HTR-8/SVneo (cell line): ENCODE data around the gene AWAT2.
A peak's percentile ranks its signal among the peaks of the same experiment; 100 is the strongest.

Source experiments
- DNase-seq: peaks from one replicate; pipeline ENCODE4 v3.0.0; 2011; ENCODE audit warnings: low spot score, mixed read lengths; ENCODE audit not compliant: insufficient read length
- FAIRE-seq: peaks from 2 replicates; lab custom pipeline; 2011; peaks lifted over from hg19 to GRCh38; lab: Jason Lieb, UNC

Gene AWAT2

GRCh38 chrX:70049925-70050324, at the start of gene AWAT2:
Gene AWAT2 (minus strand): TSS chrX:70049938. CDS start chrX:70049932, 6 bp downstream.
- FAIRE-seq, result peak; percentile 9
- DNase-seq, result no peak

- peak; percentile 9 for FAIRE-seq
Measured at GRCh38 chrX:70096052-70096451, 46.3 kb upstream of the AWAT2 start.

GRCh38 chrX:70092247-70092646, 42.5 kb upstream of the AWAT2 start:
- FAIRE-seq (peak; percentile 70), DNase-seq (no peak)

More at GRCh38 chrX:70096052-70096451, 46.3 kb upstream of the AWAT2 start:
- DNase-seq, result peak; percentile 29

GRCh38 chrX:70089604-70090297, 40.0 kb upstream of the AWAT2 start:
- FAIRE-seq, result no peak
- no peak for DNase-seq

GRCh38 chrX:70088751-70089150, 39.0 kb upstream of the AWAT2 start:
- DNase-seq, result no peak

GRCh38 chrX:70087857-70088630, 38.3 kb upstream of the AWAT2 start:
- FAIRE-seq (no peak), DNase-seq (no peak)

More at GRCh38 chrX:70088751-70089150, 39.0 kb upstream of the AWAT2 start:
- FAIRE-seq, result no peak

GRCh38 chrX:70084592-70085240, 35.0 kb upstream of the AWAT2 start:
- FAIRE-seq, result no peak
- DNase-seq, result no peak

- no peak for FAIRE-seq
Measured at GRCh38 chrX:70082723-70083122, 33.0 kb upstream of the AWAT2 start.

GRCh38 chrX:70079870-70080269, 30.1 kb upstream of the AWAT2 start:
- no peak for FAIRE-seq

More at GRCh38 chrX:70082723-70083122, 33.0 kb upstream of the AWAT2 start:
- DNase-seq, result no peak

GRCh38 chrX:70079297-70079696, 29.6 kb upstream of the AWAT2 start:
- no peak for FAIRE-seq
- no peak for DNase-seq

More at GRCh38 chrX:70079870-70080269, 30.1 kb upstream of the AWAT2 start:
- no peak for DNase-seq

GRCh38 chrX:70066646-70067045, 16.9 kb upstream of the AWAT2 start:
- DNase-seq (no peak), FAIRE-seq (no peak)

- no peak for FAIRE-seq
Measured at GRCh38 chrX:70062961-70063550, 13.3 kb upstream of the AWAT2 start.

GRCh38 chrX:70062076-70062475, 12.3 kb upstream of the AWAT2 start, which contains the start of gene OTUD6A:
Gene OTUD6A (plus strand): TSS chrX:70062457. CDS start chrX:70062525, 68 bp downstream.
- FAIRE-seq (no peak), DNase-seq (no peak)

More at GRCh38 chrX:70062961-70063550, 13.3 kb upstream of the AWAT2 start:
- DNase-seq, result no peak

- FAIRE-seq (no peak), DNase-seq (no peak)
Measured at GRCh38 chrX:70054391-70054790, 4.7 kb upstream of the AWAT2 start.

GRCh38 chrX:70052895-70053615, 3.3 kb upstream of the AWAT2 start:
- DNase-seq (no peak), FAIRE-seq (no peak)

- no peak for FAIRE-seq
Measured at GRCh38 chrX:70049406-70049805, 332 bp downstream of the AWAT2 start.

GRCh38 chrX:70046978-70047377, 2.8 kb downstream of the AWAT2 start:
- DNase-seq (no peak), FAIRE-seq (no peak)

More at GRCh38 chrX:70049406-70049805, 332 bp downstream of the AWAT2 start:
- no peak for DNase-seq

GRCh38 chrX:70044541-70045245, 5.0 kb downstream of the AWAT2 start:
- FAIRE-seq (no peak), DNase-seq (no peak)

- DNase-seq (no peak), FAIRE-seq (no peak)
Measured at GRCh38 chrX:70043685-70044084, 6.1 kb downstream of the AWAT2 start.
